Panc1 (cell line): ENCODE measurements around the gene SEC14L2. TPM values are rescaled to one million over a fixed set of nuclear protein-coding genes. Genes with fewer than 3 reads are reported as not detected.

ENCODE experiments used
- ATAC-seq: fragments of 200-7000 bp; cut with Tn5 transposase; 2 replicates; pipeline ENCODE4 v1.9.1; 2020; ENCODE audit warnings: mild to moderate bottlenecking, moderate library complexity
- BruUV-seq: library from RNA; stranded (reverse); fragments of 400-500 nt; replicated peaks from 2 replicates; lab custom pipeline; 2021; lab: Mats Ljungman, UMichigan
- CTCF ChIA-PET: fragments of 300-600 bp; sonication (Branson Sonifier 250); formaldehyde crosslinking; loops from one replicate; lab custom pipeline; 2022; ENCODE audit warnings: antibody characterized with exemption; lab: Charles Lee
- POLR2A ChIA-PET: fragments of 300-600 bp; sonication (Branson Sonifier 250); formaldehyde crosslinking; loops from one replicate; lab custom pipeline; 2022; ENCODE audit warnings: antibody characterized with exemption; lab: Charles Lee
- DNase-seq: peaks from one replicate; pipeline ENCODE4 v3.0.0-alpha.2; 2010; ENCODE audit warnings: low read depth, low spot score
- H3K27ac ChIP-seq: 2 replicates; pipeline ENCODE4 v1.5.1; 2011; ENCODE audit warnings: mild to moderate bottlenecking, low read length, inconsistent platforms
- H3K27me3 ChIP-seq: fragments of 200-500 bp; sonication (Bioruptor generic); 2 replicates; pipeline ENCODE4 v1.6.0; 2014; ENCODE audit warnings: low read length, inconsistent platforms; ENCODE audit not compliant: control insufficient read depth, insufficient read depth
- H3K36me3 ChIP-seq: fragments of 200-500 bp; sonication (Bioruptor generic); 2 replicates; pipeline ENCODE4 v1.5.1; 2014; ENCODE audit warnings: inconsistent platforms, mild to moderate bottlenecking, low read length, moderate library complexity; ENCODE audit not compliant: control insufficient read depth, insufficient read depth
- H3K4me1 ChIP-seq: 2 replicates; pipeline ENCODE4 v1.5.1; 2011; ENCODE audit warnings: inconsistent platforms, mild to moderate bottlenecking, low read length, moderate library complexity; ENCODE audit not compliant: control insufficient read depth, insufficient read depth
- H3K4me3 ChIP-seq, 2 experiments: 2 replicates each; pipeline ENCODE4 v1.5.1; 2011 to 2012; ENCODE audit warnings: low read depth in 2 of 2, low read length in 2 of 2, mild to moderate bottlenecking in 2 of 2, inconsistent platforms in 1 of 2, moderate library complexity in 1 of 2
- H3K9me3 ChIP-seq: fragments of 200-500 bp; sonication (Bioruptor generic); 2 replicates; pipeline ENCODE4 v1.5.1; 2014; ENCODE audit warnings: low read depth, mild to moderate bottlenecking, inconsistent platforms, low read length, moderate library complexity; ENCODE audit not compliant: control insufficient read depth, insufficient read depth
- CTCF ChIP-seq: fragments of 450-650 bp; IDR thresholded peaks from 2 replicates; pipeline ENCODE4 v1.5.1; 2017; ENCODE audit warnings: mild to moderate bottlenecking
- POLR2AphosphoS5 ChIP-seq: IDR thresholded peaks from 2 replicates; pipeline ENCODE4 v1.6.1; 2012; ENCODE audit warnings: mild to moderate bottlenecking, low read depth, low read length, moderate library complexity
- REST ChIP-seq, 2 experiments: IDR thresholded peaks; 2 replicates each; pipeline ENCODE4 v1.6.1; 2011 to 2012; ENCODE audit warnings: low read depth in 2 of 2, control low read depth in 1 of 2, low read length in 1 of 2, mild to moderate bottlenecking in 1 of 2, moderate library complexity in 1 of 2; ENCODE audit not compliant: insufficient read depth in 1 of 2
- SIN3A ChIP-seq: IDR thresholded peaks from 2 replicates; pipeline ENCODE4 v1.6.1; 2012; ENCODE audit warnings: low read depth, mild to moderate bottlenecking, low read length, moderate library complexity, borderline replicate concordance; ENCODE audit not compliant: insufficient read depth
- TCF7L2 ChIP-seq: IDR thresholded peaks from 2 replicates; pipeline ENCODE4 v1.6.1; 2011; ENCODE audit warnings: mild to moderate bottlenecking, low read depth, low read length, inconsistent platforms
- in situ Hi-C: cut with HindIII; loops from 2 replicates; pipeline ENCODE4 v1.10.0; 2016; ENCODE audit warnings: low sequenced_read_pairs, low pct_unique_long_range_greater_than_20kb
- intact Hi-C: fragments of 100-400 bp; cut with micrococcal nuclease; formaldehyde crosslinking; loops from one replicate; pipeline ENCODE4 v1.10.0; 2022; ENCODE audit not compliant: unreplicated experiment
- total RNA-seq: library from RNA; stranded (reverse); gene quantifications from one replicate; pipeline ENCODE4 v1.2.1, GENCODE V29; 2021; ENCODE audit not compliant: unreplicated experiment

SEC14L2 gene
- total RNA-seq, 1 experiment from 2014 or later, result 10.7 TPM

- DNase-seq (no peak), ATAC-seq (no peak)
- H3K4me3 ChIP-seq, result no peak overlapping the region
- H3K9me3 ChIP-seq, result no peaks in the 10 kb centered on the region
- TF ChIP-seq POLR2AphosphoS5 (no peak), SIN3A (no peak), CTCF (no peak), REST (IDR thresholded peaks at IDR 0.05; ENCODE audit: insufficient read depth in 1 of 2, low read depth in 2 of 2, low read length in 1 of 2) (no peak), TCF7L2 (no peak)
- no peaks in the 10 kb centered on the region for H3K4me1 ChIP-seq
- ChIA-PET CTCF (no interaction called here), POLR2A (no interaction called here)
- intact Hi-C loops (no loop called here), in situ Hi-C loops (no loop called here)
- no TSS peak for BruUV-seq
- H3K36me3 ChIP-seq, result peaks cover 2% of the 10 kb centered on the region; the same call in 1 of the 2 replicates
- no peak overlapping the region for H3K27ac ChIP-seq
- H3K27me3 ChIP-seq, result no peaks in the 10 kb centered on the region
These were observed 37.0 kb downstream of the SEC14L2 start for GRCh38 chr22:30433773-30434172.

- Histone ChIP-seq H3K27me3 (no peaks in the 10 kb centered on the region), H3K36me3 (peaks cover 2% of the 10 kb centered on the region; the same call in 1 of the 2 replicates), H3K4me1 (no peaks in the 10 kb centered on the region), H3K27ac (no peak overlapping the region), H3K4me3 (no peak overlapping the region), H3K9me3 (no peaks in the 10 kb centered on the region)
- POLR2A ChIA-PET, result no interaction called here
- intact Hi-C loops, result no loop called here
- no peak for TF ChIP-seq CTCF
- no peak for TF ChIP-seq POLR2AphosphoS5
- no peak for TF ChIP-seq REST (IDR thresholded peaks at IDR 0.05; ENCODE audit: insufficient read depth in 1 of 2, low read depth in 2 of 2, low read length in 1 of 2)
- no peak for TF ChIP-seq TCF7L2
- no peak for TF ChIP-seq SIN3A
- CTCF ChIA-PET, result no interaction called here
- in situ Hi-C loops, result no loop called here
- DNase-seq (no peak), ATAC-seq (no peak)
- no TSS peak for BruUV-seq
These were observed 38.0 kb downstream of the SEC14L2 start for GRCh38 chr22:30434843-30435242.
